Stimulated activated naive B cell treated with anti-CD40 and anti-IgM and Interleukin-4, amounts not matched to agents 10 μg/mL and 1 μg/mL and 100 μg/mL, for 72 hours (primary cell): ENCODE data around the gene GGA2.
A peak's percentile ranks its signal among the peaks of the same experiment; 100 is the strongest.

Source experiments
- ATAC-seq, 2 donors: fragments of 150-1000 bp; cut with Tn5 transposase; replicated peaks; 2 replicates each; pipeline ENCODE4 v1.10.0; 2021; ENCODE audit warnings: moderate library complexity in 1 of 2
- DNase-seq: peaks from one replicate; pipeline ENCODE4 v3.0.0; 2021
- H3K27ac Mint-ChIP-seq: one replicate; pipeline ENCODE4 v1.8.0; 2022; ENCODE audit warnings: mild to moderate bottlenecking, mixed read lengths
- H3K27me3 Mint-ChIP-seq, 2 donors: one replicate each; pipeline ENCODE4 v1.8.0; 2022; ENCODE audit warnings: mixed read lengths in 2 of 2
- H3K36me3 Mint-ChIP-seq, 2 donors: one replicate each; pipeline ENCODE4 v1.8.0; 2022; ENCODE audit warnings: mixed read lengths in 2 of 2, mild to moderate bottlenecking in 1 of 2
- H3K4me1 Mint-ChIP-seq, 2 donors: one replicate each; pipeline ENCODE4 v1.8.0; 2022; ENCODE audit warnings: mixed read lengths in 2 of 2, mild to moderate bottlenecking in 1 of 2
- H3K4me3 Mint-ChIP-seq, 2 donors: one replicate each; pipeline ENCODE4 v1.8.0; 2022; ENCODE audit warnings: mild to moderate bottlenecking in 2 of 2, mixed read lengths in 2 of 2, moderate library complexity in 1 of 2
- H3K9me3 Mint-ChIP-seq, 2 donors: one replicate each; pipeline ENCODE4 v1.8.0; 2022; ENCODE audit warnings: mixed read lengths in 2 of 2, mild to moderate bottlenecking in 1 of 2

Gene GGA2

GRCh38 chr16:23534868-23535860, 24.9 kb upstream of the GGA2 start:
- H3K27ac Mint-ChIP-seq: no peak overlapping the region
- H3K27me3 Mint-ChIP-seq: no peaks in the 10 kb centered on the region
- DNase-seq (no peak), ATAC-seq (no peak)
- H3K9me3 Mint-ChIP-seq: no peaks in the 10 kb centered on the region
- no peak overlapping the region for H3K4me3 Mint-ChIP-seq
- peaks cover 24 to 28% of the 10 kb centered on the region in 2 donors for H3K36me3 Mint-ChIP-seq
- no peaks in the 10 kb centered on the region for H3K4me1 Mint-ChIP-seq

- H3K4me1 Mint-ChIP-seq: no peaks in the 10 kb centered on the region
- DNase-seq (no peak), ATAC-seq (no peak)
- peaks cover 22 to 38% of the 10 kb centered on the region in 2 donors for H3K36me3 Mint-ChIP-seq
- no peak overlapping the region for H3K4me3 Mint-ChIP-seq
- H3K27ac Mint-ChIP-seq: no peak overlapping the region
- H3K27me3 Mint-ChIP-seq: no peaks in the 10 kb centered on the region
- H3K9me3 Mint-ChIP-seq: no peaks in the 10 kb centered on the region
These were observed 22.2 kb upstream of the GGA2 start for GRCh38 chr16:23532448-23532847.

- Mint-ChIP-seq H3K27me3 (no peaks in the 10 kb centered on the region), H3K4me1 (no peaks in the 10 kb centered on the region), H3K4me3 (no peak overlapping the region), H3K9me3 (no peaks in the 10 kb centered on the region), H3K27ac (no peak overlapping the region), H3K36me3 (peaks cover 34 to 47% of the 10 kb centered on the region in 2 donors)
- DNase-seq (no peak), ATAC-seq (no peak)
These were observed 19.8 kb upstream of the GGA2 start for GRCh38 chr16:23530062-23530461.

GRCh38 chr16:23528644-23529310, 18.5 kb upstream of the GGA2 start:
- no peak for ATAC-seq
- no peaks in the 10 kb centered on the region for H3K9me3 Mint-ChIP-seq
- H3K27ac Mint-ChIP-seq: no peak overlapping the region
- no peak overlapping the region for H3K4me3 Mint-ChIP-seq
- peaks cover 39 to 53% of the 10 kb centered on the region in 2 donors for H3K36me3 Mint-ChIP-seq
- no peaks in the 10 kb centered on the region for H3K4me1 Mint-ChIP-seq
- no peak for DNase-seq
- H3K27me3 Mint-ChIP-seq: no peaks in the 10 kb centered on the region

- no peaks in the 10 kb centered on the region for H3K9me3 Mint-ChIP-seq
- ATAC-seq: no peak
- peaks cover 0 to 2% of the 10 kb centered on the region in 2 donors for H3K4me1 Mint-ChIP-seq
- peaks cover 38 to 54% of the 10 kb centered on the region in 2 donors for H3K36me3 Mint-ChIP-seq
- no peaks in the 10 kb centered on the region for H3K27me3 Mint-ChIP-seq
- no peak for DNase-seq
- H3K4me3 Mint-ChIP-seq: no peak overlapping the region
- no peak overlapping the region for H3K27ac Mint-ChIP-seq
These were observed 17.8 kb upstream of the GGA2 start for GRCh38 chr16:23527961-23528643.

- H3K27me3 Mint-ChIP-seq: no peaks in the 10 kb centered on the region
- H3K27ac Mint-ChIP-seq: no peak overlapping the region
- H3K9me3 Mint-ChIP-seq: no peaks in the 10 kb centered on the region
- H3K4me1 Mint-ChIP-seq: peaks cover 6 to 17% of the 10 kb centered on the region in 2 donors
- no peak for ATAC-seq
- peaks cover 51 to 74% of the 10 kb centered on the region in 2 donors for H3K36me3 Mint-ChIP-seq
- H3K4me3 Mint-ChIP-seq: no peak overlapping the region
- DNase-seq: no peak
These were observed 14.6 kb upstream of the GGA2 start for GRCh38 chr16:23524886-23525285.

- Mint-ChIP-seq H3K27ac (peak overlapping the region; percentile 59), H3K36me3 (peaks cover 56 to 76% of the 10 kb centered on the region in 2 donors)
- no peak for ATAC-seq
These were observed 13.6 kb upstream of the GGA2 start for GRCh38 chr16:23523876-23524385.

GRCh38 chr16:23523321-23523720, 13.0 kb upstream of the GGA2 start:
- H3K4me3 Mint-ChIP-seq: no peak overlapping the region
- peak overlapping the region; percentile 59 for H3K27ac Mint-ChIP-seq
- H3K4me1 Mint-ChIP-seq: peaks cover 16 to 29% of the 10 kb centered on the region in 2 donors
- ATAC-seq (no peak), DNase-seq (no peak)
- no peaks in the 10 kb centered on the region for H3K27me3 Mint-ChIP-seq
- peaks cover 2 to 5% of the 10 kb centered on the region in 2 donors for H3K9me3 Mint-ChIP-seq
- peaks cover 54 to 73% of the 10 kb centered on the region in 2 donors for H3K36me3 Mint-ChIP-seq

More at GRCh38 chr16:23523876-23524385, 13.6 kb upstream of the GGA2 start:
- no peak overlapping the region for H3K4me3 Mint-ChIP-seq
- peaks cover 2 to 5% of the 10 kb centered on the region in 2 donors for H3K9me3 Mint-ChIP-seq
- no peak for DNase-seq
- peaks cover 12 to 25% of the 10 kb centered on the region in 2 donors for H3K4me1 Mint-ChIP-seq
- no peaks in the 10 kb centered on the region for H3K27me3 Mint-ChIP-seq

- Mint-ChIP-seq H3K27me3 (no peaks in the 10 kb centered on the region), H3K36me3 (peaks cover 55 to 70% of the 10 kb centered on the region in 2 donors), H3K27ac (peak overlapping the region; percentile 31), H3K4me3 (no peak overlapping the region), H3K4me1 (peaks cover 21 to 40% of the 10 kb centered on the region in 2 donors), H3K9me3 (peaks cover 3 to 5% of the 10 kb centered on the region in 2 donors)
- no peak for DNase-seq
- ATAC-seq: no peak
These were observed 11.7 kb upstream of the GGA2 start for GRCh38 chr16:23521965-23522364.

- peaks cover 3 to 5% of the 10 kb centered on the region in 2 donors for H3K9me3 Mint-ChIP-seq
- H3K36me3 Mint-ChIP-seq: peaks cover 51 to 72% of the 10 kb centered on the region in 2 donors
- peak overlapping the region; percentile 69 for H3K27ac Mint-ChIP-seq
These were observed 10.9 kb upstream of the GGA2 start for GRCh38 chr16:23521037-23521743.

GRCh38 chr16:23520500-23520899, 10.2 kb upstream of the GGA2 start:
- peaks cover 27 to 55% of the 10 kb centered on the region in 2 donors for H3K4me1 Mint-ChIP-seq
- H3K36me3 Mint-ChIP-seq: peaks cover 52 to 73% of the 10 kb centered on the region in 2 donors
- no peak overlapping the region for H3K4me3 Mint-ChIP-seq
- H3K9me3 Mint-ChIP-seq: peaks cover 3 to 5% of the 10 kb centered on the region in 2 donors
- peak overlapping the region; percentile 69 for H3K27ac Mint-ChIP-seq
- ATAC-seq (no peak), DNase-seq (no peak)
- no peaks in the 10 kb centered on the region for H3K27me3 Mint-ChIP-seq

More at GRCh38 chr16:23521037-23521743, 10.9 kb upstream of the GGA2 start:
- Mint-ChIP-seq H3K27me3 (no peaks in the 10 kb centered on the region), H3K4me1 (peaks cover 27 to 48% of the 10 kb centered on the region in 2 donors), H3K4me3 (peak overlapping the region; percentile 14 to 57)
- ATAC-seq (no peak), DNase-seq (no peak)

GRCh38 chr16:23519282-23519681, 9.0 kb upstream of the GGA2 start:
- Mint-ChIP-seq H3K27ac (peak overlapping the region; percentile 94), H3K4me3 (peak overlapping the region; percentile 39 to 70), H3K27me3 (no peaks in the 10 kb centered on the region), H3K9me3 (peaks cover 3 to 5% of the 10 kb centered on the region in 2 donors), H3K4me1 (peaks cover 30 to 65% of the 10 kb centered on the region in 2 donors), H3K36me3 (peaks cover 47 to 71% of the 10 kb centered on the region in 2 donors)
- DNase-seq: no peak
- peak in 1 of 2 donors; percentile 27 for ATAC-seq

GRCh38 chr16:23518435-23518891, 8.2 kb upstream of the GGA2 start:
- DNase-seq (peak; percentile 35), ATAC-seq (peak; percentile 84 to 87)
- peaks cover 3 to 5% of the 10 kb centered on the region in 2 donors for H3K9me3 Mint-ChIP-seq
- H3K4me3 Mint-ChIP-seq: peak overlapping the region; percentile 61 to 76
- peaks cover 39 to 67% of the 10 kb centered on the region in 2 donors for H3K36me3 Mint-ChIP-seq
- no peaks in the 10 kb centered on the region for H3K27me3 Mint-ChIP-seq
- H3K27ac Mint-ChIP-seq: peak overlapping the region; percentile 98
- H3K4me1 Mint-ChIP-seq: peaks cover 29 to 67% of the 10 kb centered on the region in 2 donors
